HEK293 (cell line): ENCODE results near the gene PRRT1B.

Source experiments
- CTCF ChIA-PET: fragments of 350-600 bp; formaldehyde crosslinking; extraction: SDS; loops from one replicate; lab custom pipeline; 2021; ENCODE audit warnings: antibody characterized with exemption; lab: Yijun Ruan, JAX
- POLR2A ChIA-PET: fragments of 300-600 bp; formaldehyde crosslinking; extraction: SDS; loops from one replicate; lab custom pipeline; 2020; ENCODE audit warnings: antibody characterized with exemption, inconsistent platforms; lab: Yijun Ruan, JAX
- H3K27ac ChIP-seq: fragments of 200-500 bp; sonication (Bioruptor generic); 2 replicates; pipeline ENCODE4 v1.5.1; 2014; ENCODE audit warnings: low read depth, low read length, control low read depth, inconsistent platforms; ENCODE audit errors: extremely low read depth
- H3K36me3 ChIP-seq, 2 experiments: fragments of 200-500 bp in 1 of 2; sonication (Bioruptor generic) in 1 of 2; 1 replicate in 1 of 2; 2 replicates in 1 of 2; pipeline ENCODE4 v1.5.1; 2014 to 2017; ENCODE audit warnings: inconsistent platforms in 2 of 2, low read length in 2 of 2; ENCODE audit not compliant: control insufficient read depth in 2 of 2, insufficient read depth in 1 of 2
- H3K4me1 ChIP-seq: fragments of 200-500 bp; sonication (Bioruptor generic); 2 replicates; pipeline ENCODE4 v1.5.1; 2014; ENCODE audit warnings: mild to moderate bottlenecking, low read length, inconsistent platforms; ENCODE audit not compliant: control insufficient read depth, insufficient read depth
- H3K4me3 ChIP-seq: 2 replicates; pipeline ENCODE4 v1.5.1; 2011; ENCODE audit warnings: low read depth, mild to moderate bottlenecking, control low read depth, low read length, moderate library complexity
- H3K9me3 ChIP-seq: fragments of 200-500 bp; sonication (Bioruptor generic); 2 replicates; pipeline ENCODE4 v1.5.1; 2014; ENCODE audit warnings: low read depth, low read length, inconsistent platforms; ENCODE audit not compliant: control insufficient read depth, insufficient read depth
- BCL11B ChIP-seq: fragments of 450-650 bp; formaldehyde crosslinking; IDR thresholded peaks from 2 replicates; pipeline ENCODE4 v1.5.1; 2016; ENCODE audit warnings: low read depth, missing biosample characterization, missing genetic modification characterization
- GLI2 ChIP-seq: fragments of 450-650 bp; formaldehyde crosslinking; IDR thresholded peaks from 2 replicates; pipeline ENCODE4; 2017; ENCODE audit warnings: missing biosample characterization, missing genetic modification characterization, low read depth, borderline replicate concordance
- GLI4 ChIP-seq: fragments of 450-650 bp; formaldehyde crosslinking; IDR thresholded peaks from 2 replicates; pipeline ENCODE4 v1.5.1; 2016; ENCODE audit warnings: missing biosample characterization, missing genetic modification characterization
- ZFP41 ChIP-seq: fragments of 450-650 bp; formaldehyde crosslinking; IDR thresholded peaks from 2 replicates; pipeline ENCODE4 v1.5.1; 2016; ENCODE audit warnings: missing biosample characterization, missing genetic modification characterization, borderline replicate concordance
- ZIC2 ChIP-seq: fragments of 450-650 bp; formaldehyde crosslinking; IDR thresholded peaks from 2 replicates; pipeline ENCODE4 v1.5.1; 2016; ENCODE audit warnings: missing biosample characterization, missing genetic modification characterization
- ZNF132 ChIP-seq: fragments of 450-650 bp; formaldehyde crosslinking; IDR thresholded peaks from 2 replicates; pipeline ENCODE4 v1.5.1; 2017; ENCODE audit warnings: missing biosample characterization, missing genetic modification characterization, borderline replicate concordance
- ZNF221 ChIP-seq: fragments of 450-650 bp; formaldehyde crosslinking; IDR thresholded peaks from 2 replicates; pipeline ENCODE4 v1.5.1; 2017; ENCODE audit warnings: missing biosample characterization, missing genetic modification characterization, borderline replicate concordance
- ZNF239 ChIP-seq: fragments of 450-650 bp; formaldehyde crosslinking; IDR thresholded peaks from 2 replicates; pipeline ENCODE4 v1.5.1; 2016; ENCODE audit warnings: missing biosample characterization, missing genetic modification characterization
- ZNF280C ChIP-seq: fragments of 450-650 bp; formaldehyde crosslinking; IDR thresholded peaks from 2 replicates; pipeline ENCODE4 v1.5.1; 2016; ENCODE audit warnings: missing biosample characterization, missing genetic modification characterization
- ZNF394 ChIP-seq: fragments of 450-650 bp; formaldehyde crosslinking; IDR thresholded peaks from 2 replicates; pipeline ENCODE4 v1.5.1; 2016; ENCODE audit warnings: missing biosample characterization, missing genetic modification characterization, mild to moderate bottlenecking, moderate library complexity, borderline replicate concordance
- ZNF449 ChIP-seq: fragments of 450-650 bp; formaldehyde crosslinking; IDR thresholded peaks from 2 replicates; pipeline ENCODE4 v1.5.1; 2017; ENCODE audit warnings: missing biosample characterization, mild to moderate bottlenecking, missing genetic modification characterization, moderate library complexity
- ZNF529 ChIP-seq: fragments of 450-650 bp; formaldehyde crosslinking; IDR thresholded peaks from 2 replicates; pipeline ENCODE4 v1.5.1; 2017; ENCODE audit warnings: missing genetic modification characterization, missing biosample characterization; ENCODE audit not compliant: insufficient replicate concordance
- ZNF549 ChIP-seq: fragments of 450-650 bp; IDR thresholded peaks from 2 replicates; pipeline ENCODE4 v1.5.1; 2018; ENCODE audit warnings: missing biosample characterization, missing genetic modification characterization, mild to moderate bottlenecking, inconsistent platforms, moderate library complexity
- ZNF585B ChIP-seq: fragments of 450-650 bp; formaldehyde crosslinking; IDR thresholded peaks from 2 replicates; pipeline ENCODE4 v1.5.1; 2016; ENCODE audit warnings: missing biosample characterization, missing genetic modification characterization
- ZNF596 ChIP-seq: fragments of 450-650 bp; IDR thresholded peaks from 2 replicates; pipeline ENCODE4 v1.5.0; 2018; ENCODE audit warnings: missing biosample characterization, mild to moderate bottlenecking, missing genetic modification characterization, moderate library complexity
- ZNF610 ChIP-seq: fragments of 450-650 bp; formaldehyde crosslinking; IDR thresholded peaks from 2 replicates; pipeline ENCODE4 v1.5.1; 2016; ENCODE audit warnings: missing biosample characterization, missing genetic modification characterization, borderline replicate concordance
- ZNF621 ChIP-seq: fragments of 450-650 bp; formaldehyde crosslinking; IDR thresholded peaks from 2 replicates; pipeline ENCODE4 v1.5.1; 2017; ENCODE audit warnings: missing biosample characterization, missing genetic modification characterization
- ZNF658 ChIP-seq: fragments of 450-650 bp; formaldehyde crosslinking; IDR thresholded peaks from 2 replicates; pipeline ENCODE4; 2016; ENCODE audit warnings: missing biosample characterization, missing genetic modification characterization
- ZNF677 ChIP-seq: fragments of 450-650 bp; IDR thresholded peaks from 2 replicates; pipeline ENCODE4 v1.5.0; 2018; ENCODE audit warnings: missing biosample characterization, mild to moderate bottlenecking, missing genetic modification characterization, moderate library complexity
- ZNF768 ChIP-seq: fragments of 450-650 bp; formaldehyde crosslinking; IDR thresholded peaks from 2 replicates; pipeline ENCODE4 v1.5.1; 2018; ENCODE audit warnings: missing biosample characterization, mild to moderate bottlenecking, missing genetic modification characterization
- ZNF792 ChIP-seq: fragments of 450-650 bp; formaldehyde crosslinking; IDR thresholded peaks from 2 replicates; pipeline ENCODE4 v1.5.1; 2016; ENCODE audit warnings: missing biosample characterization, missing genetic modification characterization

The PRRT1B gene

GRCh38 chr9:131603199-131603598 lies 57.9 kb downstream of the PRRT1B start:
- Histone ChIP-seq H3K4me3 (no peak overlapping the region), H3K36me3 (peaks cover 4 to 31% of the 10 kb centered on the region in 2 experiments; a peak in 2 of 3 replicates), H3K9me3 (no peaks in the 10 kb centered on the region), H3K27ac (no peak overlapping the region), H3K4me1 (no peaks in the 10 kb centered on the region)
- TF ChIP-seq ZNF394 (no peak), GLI4 (tag by site-specific recombination) (no peak), ZNF768 (tag by site-specific recombination) (no peak), ZNF585B (tag by site-specific recombination) (no peak), BCL11B (no peak), ZNF239 (tag by site-specific recombination) (no peak), ZNF610 (no peak), ZNF677 (tag by site-specific recombination) (no peak), ZNF658 (tag by site-specific recombination) (no peak), ZNF529 (tag by site-specific recombination) (no peak), ZNF132 (no peak), ZNF792 (tag by site-specific recombination) (no peak), GLI2 (tag by site-specific recombination) (no peak), ZNF549 (tag by site-specific recombination) (no peak), ZFP41 (tag by site-specific recombination) (no peak), ZNF596 (tag by site-specific recombination) (no peak), ZNF621 (tag by site-specific recombination) (no peak)
- ChIA-PET CTCF (interaction anchor here (0.8 to 2.4 kb wide), 2 partner anchors 137 to 633 kb away, joined by 3 to 13 read pairs; partner anchors contain the start of gene RAPGEF1), POLR2A (interaction anchor here (0.6 kb wide), 1 partner anchor 230 kb away, joined by 4 read pairs; no protein-coding TSS in a partner anchor)

GRCh38 chr9:131603711-131604439 lies 58.6 kb downstream of the PRRT1B start:
- TF ChIP-seq ZIC2 = peak; percentile 91
- TF ChIP-seq ZNF280C (tag by site-specific recombination) = no peak
- 0 out of 2 replicates have a peak, but pooled peaks have one; percentile 40 for TF ChIP-seq ZNF449 (tag by site-specific recombination)
- no peak for TF ChIP-seq ZNF221 (tag by site-specific recombination)
- Histone ChIP-seq H3K4me1 (no peaks in the 10 kb centered on the region), H3K4me3 (no peak overlapping the region), H3K27ac (no peak overlapping the region), H3K36me3 (peaks cover 4 to 27% of the 10 kb centered on the region in 2 experiments; a peak in 2 of 3 replicates), H3K9me3 (no peaks in the 10 kb centered on the region)
- ChIA-PET POLR2A (interaction anchor here (0.6 kb wide), 1 partner anchor 230 kb away, joined by 4 read pairs; no protein-coding TSS in a partner anchor), CTCF (interaction anchor here (1.2 kb wide), 1 partner anchor 12 kb away, joined by 3 read pairs; no protein-coding TSS in a partner anchor)
